GM18868 (cell line): Measurements from ENCODE around the gene LMNA.
"Not testable (repeated sequence)": the region's sequence is repeated elsewhere in the genome, so short reads cannot be mapped to it uniquely, and the experiment has no call there.

Experiments used
- ATAC-seq: cut with Tn5 transposase; IDR thresholded peaks from one replicate; pipeline ENCODE4 v1.9.1; 2021; ENCODE audit warnings: mild to moderate bottlenecking, moderate library complexity; ENCODE audit not compliant: unreplicated experiment

The LMNA gene

GRCh38 chr1:156114101-156114918 is at the start of gene LMNA:
TSS of gene LMNA (plus strand) at chr1:156114711. CDS start at chr1:156114919, 208 bp downstream.
- ATAC-seq = peak; percentile 78

GRCh38 chr1:156065212-156065611 is 49.3 kb upstream of the LMNA start:
- no peak for ATAC-seq

- ATAC-seq = no peak
These were observed 48.6 kb upstream of the LMNA start for GRCh38 chr1:156065871-156066270.

GRCh38 chr1:156067262-156067661 is 47.2 kb upstream of the LMNA start:
- ATAC-seq = no peak

GRCh38 chr1:156069490-156070455 is 44.7 kb upstream of the LMNA start:
- no peak for ATAC-seq

- no peak for ATAC-seq
These were observed 44.0 kb upstream of the LMNA start for GRCh38 chr1:156070548-156070947.

- ATAC-seq = not testable (repeated sequence)
These were observed 43.1 kb upstream of the LMNA start for GRCh38 chr1:156071332-156071816.

GRCh38 chr1:156072251-156072650 is 42.3 kb upstream of the LMNA start:
- no peak for ATAC-seq

- ATAC-seq = no peak
These were observed 41.3 kb upstream of the LMNA start for GRCh38 chr1:156073110-156073687.

GRCh38 chr1:156073740-156074139 is 40.8 kb upstream of the LMNA start:
- ATAC-seq = no peak

- no peak for ATAC-seq
These were observed 39.9 kb upstream of the LMNA start for GRCh38 chr1:156074661-156075060.

GRCh38 chr1:156075162-156075561 is 39.3 kb upstream of the LMNA start:
- no peak for ATAC-seq

- no peak for ATAC-seq
These were observed 38.7 kb upstream of the LMNA start for GRCh38 chr1:156075775-156076204.

- ATAC-seq = no peak
These were observed 37.7 kb upstream of the LMNA start for GRCh38 chr1:156076609-156077429.

GRCh38 chr1:156077430-156077760 is 37.1 kb upstream of the LMNA start:
- no peak for ATAC-seq

- ATAC-seq = no peak
These were observed 35.8 kb upstream of the LMNA start for GRCh38 chr1:156078728-156079127.

GRCh38 chr1:156079762-156080161 is 34.7 kb upstream of the LMNA start:
- no peak for ATAC-seq

- ATAC-seq = no peak
These were observed 34.2 kb upstream of the LMNA start for GRCh38 chr1:156080241-156080862.

GRCh38 chr1:156080863-156081179 is 33.7 kb upstream of the LMNA start:
- no peak for ATAC-seq
